DND-41 (cell line): ENCODE data around the gene TBC1D8.

ENCODE experiments used
- ATAC-seq: fragments of 200-7000 bp; cut with Tn5 transposase; 3 replicates; pipeline ENCODE4 v1.9.1; 2021; ENCODE audit warnings: low read depth; ENCODE audit not compliant: insufficient read depth
- DNase-seq: peaks from one replicate; pipeline ENCODE4 v3.0.0-alpha.2; 2020
- H2AFZ ChIP-seq: 2 replicates; pipeline ENCODE4 v1.6.0; 2012; ENCODE audit warnings: low read depth, low read length
- H3K27ac ChIP-seq: 2 replicates; pipeline ENCODE4 v1.5.1; 2012; ENCODE audit warnings: low read length, inconsistent platforms
- H3K27me3 ChIP-seq: fragments of 200-600 bp; sonication (generic); 2 replicates; pipeline ENCODE4 v1.6.0; 2012; ENCODE audit warnings: low read length, mild to moderate bottlenecking, inconsistent platforms; ENCODE audit not compliant: insufficient read depth, poor library complexity
- H3K36me3 ChIP-seq: 2 replicates; pipeline ENCODE4 v1.5.1; 2012; ENCODE audit warnings: low read length, inconsistent platforms; ENCODE audit not compliant: insufficient read depth
- H3K4me1 ChIP-seq: 2 replicates; pipeline ENCODE4 v1.5.1; 2012; ENCODE audit warnings: mild to moderate bottlenecking, low read length; ENCODE audit not compliant: insufficient read depth
- H3K4me2 ChIP-seq: 2 replicates; pipeline ENCODE4 v1.6.0; 2012; ENCODE audit warnings: mild to moderate bottlenecking, moderate library complexity, low read length, inconsistent platforms; ENCODE audit not compliant: insufficient read depth
- H3K4me3 ChIP-seq, 2 experiments: fragments of 200-600 bp in 1 of 2; shearing (Covaris generic) in 1 of 2; 2 replicates each; pipeline ENCODE4 v1.5.1; 2012 to 2016; ENCODE audit warnings: inconsistent platforms in 2 of 2, low read length in 2 of 2, mild to moderate bottlenecking in 2 of 2, low read depth in 1 of 2, moderate library complexity in 1 of 2
- H3K79me2 ChIP-seq: 2 replicates; pipeline ENCODE4 v1.6.0; 2012; ENCODE audit warnings: low read length, inconsistent platforms; ENCODE audit not compliant: insufficient read depth
- H3K9ac ChIP-seq: 2 replicates; pipeline ENCODE4 v1.6.0; 2012; ENCODE audit warnings: low read depth, mild to moderate bottlenecking, inconsistent platforms, low read length, moderate library complexity
- H3K9me3 ChIP-seq: 2 replicates; pipeline ENCODE4 v1.5.1; 2012; ENCODE audit warnings: low read length, moderate library complexity, mild to moderate bottlenecking, inconsistent platforms; ENCODE audit not compliant: insufficient read depth, severe bottlenecking
- H4K20me1 ChIP-seq: 2 replicates; pipeline ENCODE4 v1.6.0; 2012; ENCODE audit warnings: low read length; ENCODE audit not compliant: insufficient read depth
- EZH2 ChIP-seq: IDR thresholded peaks from 3 replicates; pipeline ENCODE4 v1.6.1; 2012; ENCODE audit warnings: borderline replicate concordance, low read depth, mild to moderate bottlenecking, moderate library complexity, low read length, inconsistent platforms; ENCODE audit not compliant: severe bottlenecking
- TF ChIP-seq, protein P1 (sequence below): IDR thresholded peaks from 2 replicates; pipeline ENCODE4 v1.5.1; 2012; ENCODE audit warnings: borderline replicate concordance, low read length, moderate library complexity, mild to moderate bottlenecking; ENCODE audit not compliant: poor library complexity, severe bottlenecking; ENCODE audit errors: extremely low read depth

The TBC1D8 gene

GRCh38 chr2:100986157-100986556 lies 165.0 kb downstream of the TBC1D8 start:
- Histone ChIP-seq H3K79me2 (no peaks in the 10 kb centered on the region), H3K4me3 (no peak overlapping the region), H3K9me3 (no peaks in the 10 kb centered on the region), H3K4me2 (no peak overlapping the region), H3K27ac (no peak overlapping the region), H3K27me3 (no peaks in the 10 kb centered on the region), H3K4me1 (no peaks in the 10 kb centered on the region), H3K36me3 (no peaks in the 10 kb centered on the region), H3K9ac (no peak overlapping the region), H4K20me1 (0 out of 2 replicates have a peak, but pooled peaks cover 3% of the 10 kb centered on the region), H2AFZ (no peak overlapping the region)
- TF ChIP-seq, protein P1, sequence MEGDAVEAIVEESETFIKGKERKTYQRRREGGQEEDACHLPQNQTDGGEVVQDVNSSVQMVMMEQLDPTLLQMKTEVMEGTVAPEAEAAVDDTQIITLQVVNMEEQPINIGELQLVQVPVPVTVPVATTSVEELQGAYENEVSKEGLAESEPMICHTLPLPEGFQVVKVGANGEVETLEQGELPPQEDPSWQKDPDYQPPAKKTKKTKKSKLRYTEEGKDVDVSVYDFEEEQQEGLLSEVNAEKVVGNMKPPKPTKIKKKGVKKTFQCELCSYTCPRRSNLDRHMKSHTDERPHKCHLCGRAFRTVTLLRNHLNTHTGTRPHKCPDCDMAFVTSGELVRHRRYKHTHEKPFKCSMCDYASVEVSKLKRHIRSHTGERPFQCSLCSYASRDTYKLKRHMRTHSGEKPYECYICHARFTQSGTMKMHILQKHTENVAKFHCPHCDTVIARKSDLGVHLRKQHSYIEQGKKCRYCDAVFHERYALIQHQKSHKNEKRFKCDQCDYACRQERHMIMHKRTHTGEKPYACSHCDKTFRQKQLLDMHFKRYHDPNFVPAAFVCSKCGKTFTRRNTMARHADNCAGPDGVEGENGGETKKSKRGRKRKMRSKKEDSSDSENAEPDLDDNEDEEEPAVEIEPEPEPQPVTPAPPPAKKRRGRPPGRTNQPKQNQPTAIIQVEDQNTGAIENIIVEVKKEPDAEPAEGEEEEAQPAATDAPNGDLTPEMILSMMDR = no peak
- no peak for TF ChIP-seq EZH2
- no peak for ATAC-seq
- DNase-seq = no peak

DNA sequence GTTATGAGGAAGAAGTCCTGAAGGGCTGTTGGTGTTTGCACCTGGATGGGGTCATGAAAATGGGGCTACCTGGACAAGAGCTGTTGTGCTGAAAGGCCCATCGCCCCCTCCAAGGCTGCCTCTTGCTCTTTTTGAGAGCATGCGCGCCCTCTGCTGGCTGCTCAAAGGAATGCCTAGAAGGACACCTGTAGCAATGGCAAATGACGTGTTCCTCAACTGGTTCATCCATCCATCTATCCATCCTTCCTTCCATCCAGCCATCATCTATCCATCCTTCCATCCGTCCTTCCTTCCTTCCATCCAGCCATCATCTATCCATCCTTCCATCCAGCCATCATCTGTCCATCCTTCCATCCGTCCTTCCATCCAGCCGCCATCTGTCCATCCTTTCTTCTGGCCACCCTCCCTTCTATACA lies 166.3 kb downstream of the TBC1D8 start:
- no peak overlapping the region for H3K4me3 ChIP-seq

DNA sequence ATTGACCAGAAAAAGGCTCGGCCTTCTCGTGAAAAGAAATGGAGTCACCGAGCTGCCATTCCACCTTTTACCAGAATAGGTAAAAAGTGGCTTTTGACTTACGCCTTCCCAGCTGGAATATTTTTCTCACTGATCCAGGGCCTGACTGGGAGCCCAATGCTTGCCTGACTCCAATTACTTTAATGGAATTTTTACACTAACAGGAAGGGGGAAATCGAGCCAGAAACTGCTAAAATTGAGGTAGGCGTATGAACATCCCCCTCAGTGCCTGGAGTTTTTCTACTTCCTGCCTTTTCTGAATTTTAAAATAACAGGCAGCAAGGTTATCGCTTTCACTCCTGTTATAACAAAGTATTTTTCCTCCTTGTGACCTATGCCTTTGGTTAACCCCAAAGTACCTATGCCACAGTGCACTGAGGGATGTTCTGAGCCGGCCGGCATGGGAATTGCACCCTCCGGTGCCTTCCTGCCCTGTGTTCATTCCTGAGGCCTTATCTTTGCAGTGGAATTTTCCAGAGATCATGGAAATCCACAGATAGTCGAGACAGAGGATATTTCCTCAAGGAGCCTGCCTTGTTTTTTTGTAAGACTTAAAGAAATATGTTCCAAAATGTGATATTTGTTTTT lies 167.4 kb downstream of the TBC1D8 start:
- H3K79me2 ChIP-seq = no peaks in the 10 kb centered on the region
- ATAC-seq = no peak
- H3K4me2 ChIP-seq = no peak overlapping the region
- TF ChIP-seq, protein P1 = no peak
- no peak for TF ChIP-seq EZH2
- H3K9me3 ChIP-seq = no peaks in the 10 kb centered on the region
- H3K4me1 ChIP-seq = no peaks in the 10 kb centered on the region
- H3K9ac ChIP-seq = no peak overlapping the region
- H3K27ac ChIP-seq = no peak overlapping the region
- no peak overlapping the region for H2AFZ ChIP-seq
- H4K20me1 ChIP-seq = 0 out of 2 replicates have a peak, but pooled peaks cover 3% of the 10 kb centered on the region
- H3K4me3 ChIP-seq = no peak overlapping the region
- DNase-seq = no peak
- H3K27me3 ChIP-seq = no peaks in the 10 kb centered on the region
- H3K36me3 ChIP-seq = no peaks in the 10 kb centered on the region

More for the DNA sequence above, 166.3 kb downstream of the TBC1D8 start:
- Histone ChIP-seq H3K27ac (no peak overlapping the region), H3K27me3 (no peaks in the 10 kb centered on the region), H2AFZ (no peak overlapping the region), H3K79me2 (no peaks in the 10 kb centered on the region), H4K20me1 (0 out of 2 replicates have a peak, but pooled peaks cover 3% of the 10 kb centered on the region), H3K36me3 (no peaks in the 10 kb centered on the region), H3K4me1 (no peaks in the 10 kb centered on the region), H3K4me2 (no peak overlapping the region), H3K9me3 (no peaks in the 10 kb centered on the region), H3K9ac (no peak overlapping the region)
- TF ChIP-seq, protein P1 = peak; percentile 98
- no peak for TF ChIP-seq EZH2
- peak; percentile 95 for ATAC-seq
- DNase-seq = peak; percentile 77

GRCh38 chr2:100983201-100983600 lies 168.0 kb downstream of the TBC1D8 start:
- Histone ChIP-seq H3K4me2 (no peak overlapping the region), H3K4me3 (no peak overlapping the region), H3K4me1 (no peaks in the 10 kb centered on the region), H3K9me3 (no peaks in the 10 kb centered on the region), H3K79me2 (no peaks in the 10 kb centered on the region), H4K20me1 (0 out of 2 replicates have a peak, but pooled peaks cover 3% of the 10 kb centered on the region), H2AFZ (no peak overlapping the region), H3K9ac (no peak overlapping the region), H3K27me3 (no peaks in the 10 kb centered on the region), H3K27ac (no peak overlapping the region), H3K36me3 (no peaks in the 10 kb centered on the region)
- TF ChIP-seq EZH2 = no peak
- TF ChIP-seq, protein P1 = no peak
- DNase-seq = no peak
- ATAC-seq = no peak
